K562 (cell line): ENCODE results near the gene MACF1. TPM values are rescaled to one million over a fixed set of nuclear protein-coding genes. Genes with fewer than 3 reads are reported as not detected.

Experiments used
- ATAC-seq: fragments of 200-7000 bp; cut with Tn5 transposase; 3 replicates; pipeline ENCODE4 v1.9.1; 2020; ENCODE audit warnings: moderate library complexity
- BruUV-seq: library from RNA; stranded (reverse); fragments of 400-500 nt; replicated peaks from 2 replicates; lab custom pipeline; 2021; lab: Mats Ljungman, UMichigan
- CTCF ChIA-PET: fragments of 300-600 bp; formaldehyde crosslinking; extraction: SDS; loops from one replicate; lab custom pipeline; 2021; ENCODE audit warnings: low intra/inter-chr PET ratio; lab: Yijun Ruan, JAX
- POLR2A ChIA-PET: fragments of 300-600, 350-650 bp; sonication (Branson Sonifier 250); formaldehyde crosslinking; extraction: SDS; loops from one replicate; lab custom pipeline; 2021; ENCODE audit warnings: antibody characterized with exemption, inconsistent platforms; lab: Yijun Ruan, JAX
- DNase-seq, 4 experiments: peaks; one replicate each; pipeline versions ENCODE4 v3.0.0 to v3.0.0-alpha.2; 2011 to 2018; ENCODE audit warnings: low spot score in 3 of 4, mixed read lengths in 3 of 4; ENCODE audit errors: extremely low read depth in 1 of 4
- FAIRE-seq: peaks from 2 replicates; lab custom pipeline; 2011; peaks lifted over from hg19 to GRCh38; lab: Jason Lieb, UNC
- H2AFZ ChIP-seq: 2 replicates; pipeline ENCODE4 v1.6.0; 2011; ENCODE audit warnings: low read depth, low read length, control low read depth, inconsistent platforms
- H3K27ac ChIP-seq: fragments of 200-600 bp; 3 replicates; pipeline ENCODE4 v1.8.0; 2011; ENCODE audit warnings: low read depth, mild to moderate bottlenecking, control low read depth, inconsistent platforms, low read length, moderate library complexity, mixed read lengths; ENCODE audit errors: extremely low read depth
- H3K27me3 ChIP-seq, 2 experiments: fragments of 300-600 bp in 1 of 2; 2 replicates in 1 of 2; 3 replicates in 1 of 2; pipeline versions ENCODE4 v1.6.0 to v1.8.0; 2011; ENCODE audit warnings: inconsistent platforms in 2 of 2, low read length in 2 of 2, mild to moderate bottlenecking in 1 of 2, mixed read lengths in 1 of 2, moderate library complexity in 1 of 2; ENCODE audit not compliant: control insufficient read depth in 2 of 2, insufficient read depth in 2 of 2
- H3K36me3 ChIP-seq: fragments of 300-600 bp; 3 replicates; pipeline ENCODE4 v1.8.0; 2011; ENCODE audit warnings: mild to moderate bottlenecking, low read length, inconsistent platforms; ENCODE audit not compliant: control insufficient read depth, insufficient read depth
- H3K4me1 ChIP-seq, 2 experiments: fragments of 200-600 bp in 1 of 2; replicated peaks in 1 of 2; 2 replicates in 1 of 2; 3 replicates in 1 of 2; pipeline versions ENCODE4 v1.5.1 to v1.8.0; 2011; ENCODE audit warnings: inconsistent platforms in 2 of 2, low read length in 2 of 2, mild to moderate bottlenecking in 1 of 2, mixed read lengths in 1 of 2, moderate library complexity in 1 of 2; ENCODE audit not compliant: control insufficient read depth in 2 of 2, insufficient read depth in 2 of 2
- H3K4me2 ChIP-seq: 2 replicates; pipeline ENCODE4 v1.6.1; 2011; ENCODE audit warnings: low read length, control low read depth, inconsistent platforms, mixed read lengths; ENCODE audit not compliant: insufficient read depth
- H3K4me3 ChIP-seq: fragments of 200-600 bp; sonication (generic), shearing (Covaris generic); 2 replicates; pipeline ENCODE4 v1.5.1; 2016; ENCODE audit warnings: control low read depth, inconsistent platforms
- H3K79me2 ChIP-seq: fragments of 200-600 bp; 3 replicates; pipeline ENCODE4 v1.8.0; 2011; ENCODE audit warnings: low read length, inconsistent platforms; ENCODE audit not compliant: control insufficient read depth, insufficient read depth
- H3K9ac ChIP-seq, 2 experiments: 2 replicates each; pipeline versions ENCODE4 v1.6.0 to v1.6.1; 2011; ENCODE audit warnings: low read depth in 2 of 2, low read length in 2 of 2, control low read depth in 1 of 2, inconsistent platforms in 1 of 2, mild to moderate bottlenecking in 1 of 2, mixed read lengths in 1 of 2; ENCODE audit not compliant: insufficient read depth in 1 of 2
- H3K9me1 ChIP-seq: one replicate; pipeline ENCODE4 v1.6.0; 2011; ENCODE audit warnings: inconsistent platforms, mild to moderate bottlenecking, low read length, moderate library complexity; ENCODE audit not compliant: control insufficient read depth, insufficient read depth
- H3K9me3 ChIP-seq: replicated peaks from 2 replicates; pipeline ENCODE4 v1.5.1; 2011; ENCODE audit warnings: low read depth, low read length, inconsistent platforms; ENCODE audit not compliant: control insufficient read depth, insufficient read depth
- H4K20me1 ChIP-seq: replicated peaks from 2 replicates; pipeline ENCODE4 v1.6.1; 2011; ENCODE audit warnings: low read length, inconsistent platforms, mixed read lengths; ENCODE audit not compliant: control insufficient read depth, insufficient read depth
- ARNT ChIP-seq, 2 experiments: fragments of 450-650 bp; IDR thresholded peaks; 2 replicates each; pipeline ENCODE4 v1.6.1; 2016; ENCODE audit warnings: mild to moderate bottlenecking in 1 of 2
- BRD9 ChIP-seq: fragments of 450-650 bp; IDR thresholded peaks from 2 replicates; pipeline ENCODE4 v1.6.1; 2018; ENCODE audit warnings: low read depth; ENCODE audit not compliant: partially characterized antibody
- FOXA1 ChIP-seq: fragments of 450-650 bp; IDR thresholded peaks from 2 replicates; pipeline ENCODE4 v1.6.1; 2016; ENCODE audit warnings: mild to moderate bottlenecking, borderline replicate concordance
- KAT8 ChIP-seq: fragments of 450-650 bp; IDR thresholded peaks from 2 replicates; pipeline ENCODE4 v1.6.1; 2016; ENCODE audit warnings: low read depth, mild to moderate bottlenecking
- MCM7 ChIP-seq, 2 experiments: fragments of 450-650 bp; IDR thresholded peaks; 2 replicates each; pipeline ENCODE4 v1.6.1; 2016 to 2018
- NRF1 ChIP-seq, 2 experiments: fragments of 450-650 bp; IDR thresholded peaks in 1 of 2; conservative IDR thresholded peaks in 1 of 2; 2 replicates each; pipeline ENCODE4 v1.6.1; 2014; ENCODE audit warnings: mild to moderate bottlenecking in 2 of 2
- PRPF4 ChIP-seq: fragments of 200-400 bp; formaldehyde crosslinking; IDR thresholded peaks from one replicate; pipeline ENCODE4 v1.6.1; 2017; ENCODE audit warnings: low read length, low read depth, mild to moderate bottlenecking; ENCODE audit not compliant: insufficient read depth, poor library complexity, severe bottlenecking
- PTTG1 ChIP-seq: fragments of 450-650 bp; IDR thresholded peaks from 2 replicates; pipeline ENCODE4 v1.6.1; 2016; ENCODE audit warnings: low read depth, mild to moderate bottlenecking, missing genetic modification characterization, missing compliant biosample characterization
- THRAP3 ChIP-seq: fragments of 450-650 bp; IDR thresholded peaks from 2 replicates; pipeline ENCODE4 v1.6.1; 2016; ENCODE audit warnings: mild to moderate bottlenecking, inconsistent platforms, borderline replicate concordance
- WGBS: fragments of 100-300 bp; shearing (Covaris generic); methylation state at CpG from one replicate; pipeline ENCODE4 v1.1.6; 2016; ENCODE audit warnings: low coverage, mixed read lengths; ENCODE audit not compliant: insufficient coverage; ENCODE audit errors: missing lambda C conversion rate; 5-methylcytosine and 5-hydroxymethylcytosine counted together
- in situ Hi-C: fragments of 300-500 bp; cut with MboI; formaldehyde crosslinking; loops from 4 replicates; pipeline ENCODE4 v1.15.0; 2018; ENCODE audit warnings: inconsistent platforms, mixed read lengths
- intact Hi-C: fragments of 100-400 bp; cut with micrococcal nuclease; formaldehyde crosslinking; loops from 2 replicates; pipeline ENCODE4 v1.14.2; 2022
- polyA plus RNA-seq, 8 experiments: library from polyadenylated mRNA; depleted of rRNA in 4 of 8; stranded (reverse) in 5 of 8; unstranded in 3 of 8; fragments of >200 nt; fragmentation: Nextera tagmentation in 2 of 8; fragmentation: Illumina TruSeq in 1 of 8; extraction: Ambion mirVana in 2 of 8; extraction: Trizol in 1 of 8; gene quantifications; 2 replicates each; pipeline versions ENCODE4 v1.2.1 to v1.2.3, GENCODE V29; 2011 to 2014; ENCODE audit warnings: inconsistent platforms in 1 of 8, missing spikeins in 1 of 8
- total RNA-seq, 7 experiments: library from RNA; depleted of rRNA in 6 of 7; stranded (reverse); fragments of >200 nt in 6 of 7; fragmentation: Illumina TruSeq in 2 of 7; extraction: Trizol in 2 of 7; gene quantifications; 2 replicates each; pipeline versions ENCODE4 v1.2.1 to v1.2.3, GENCODE V29; 2011 to 2021; ENCODE audit warnings: low replicate concordance in 1 of 7
- TF ChIP-seq, protein P1 (sequence below): fragments of 250-450 bp; sonication (Bioruptor Pico); IDR thresholded peaks from 2 replicates; pipeline ENCODE4 v1.5.0; 2022; ENCODE audit warnings: mild to moderate bottlenecking
- TF ChIP-seq, protein P2 (sequence below), 2 experiments: IDR thresholded peaks; 2 replicates each; pipeline ENCODE4 v1.6.1; 2011; ENCODE audit warnings: borderline replicate concordance in 1 of 2, control low read depth in 1 of 2, low read depth in 1 of 2, low read length in 1 of 2, mild to moderate bottlenecking in 1 of 2, mixed read lengths in 1 of 2, moderate library complexity in 1 of 2; ENCODE audit not compliant: insufficient read depth in 1 of 2, insufficient read length in 1 of 2, poor library complexity in 1 of 2, severe bottlenecking in 1 of 2; ENCODE audit errors: extremely low read depth in 1 of 2
- TF ChIP-seq, protein P3 (sequence below): fragments of 450-650 bp; conservative IDR thresholded peaks from 2 replicates; pipeline ENCODE4 v1.6.1; 2016; ENCODE audit warnings: missing genetic modification characterization, low read depth, mild to moderate bottlenecking, control low read depth, missing compliant biosample characterization
- TF ChIP-seq, protein P4 (sequence below): fragments of 450-650 bp; IDR thresholded peaks from 2 replicates; pipeline ENCODE4 v1.6.1; 2016
- TF ChIP-seq, protein P5 (sequence below): sonication (generic); formaldehyde crosslinking; IDR thresholded peaks from 2 replicates; pipeline ENCODE4 v1.4.0; 2020; ENCODE audit warnings: mild to moderate bottlenecking, missing genetic modification reagents

Gene MACF1
- total and polyA plus RNA-seq, 9 of the 15 experiments (the other 6 are each of a cell fraction or from before 2014, with no cell fraction given), result 13.2 to 232 (median 112) TPM

DNA sequence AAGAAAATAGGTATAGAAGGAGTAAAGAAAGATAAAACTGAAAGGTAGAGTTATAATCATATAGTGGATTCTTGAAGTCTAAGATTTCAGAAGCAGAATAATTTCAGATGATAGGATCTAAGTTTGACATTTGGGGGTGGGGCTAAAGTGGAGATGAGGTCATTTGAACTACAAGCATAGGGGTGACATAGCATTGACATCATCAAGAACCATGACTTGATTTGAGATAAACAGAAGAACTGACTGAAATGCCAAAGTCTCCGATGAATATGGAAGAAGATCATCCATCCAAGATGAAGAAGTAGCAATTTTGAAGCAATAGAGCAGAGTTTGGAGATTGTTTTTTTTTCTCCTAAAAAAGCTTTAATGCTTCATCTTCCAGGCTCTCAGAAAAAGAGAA, 122.3 kb downstream of the MACF1 start:
- intact Hi-C loops, result no loop called here
- Histone ChIP-seq H3K27me3 (no peaks in the 10 kb centered on the region), H4K20me1 (no peaks in the 10 kb centered on the region), H3K4me2 (no peak overlapping the region), H3K9ac (no peak overlapping the region), H3K36me3 (peaks cover 93% of the 10 kb centered on the region), H3K9me1 (no peaks in the 10 kb centered on the region), H3K4me1 (no peaks in the 10 kb centered on the region), H3K79me2 (no peaks in the 10 kb centered on the region), H3K27ac (no peak overlapping the region), H3K9me3 (no peaks in the 10 kb centered on the region), H3K4me3 (no peak overlapping the region), H2AFZ (no peak overlapping the region)
- no peak for ATAC-seq
- BruUV-seq, result no TSS peak
- POLR2A ChIA-PET, result interaction anchor here (1.0 to 5.6 kb wide), 2 partner anchors 9 to 13 kb away, joined by 3 to 29 read pairs; no protein-coding TSS in a partner anchor
- in situ Hi-C loops, result no loop called here
- CTCF ChIA-PET, result no interaction called here
- WGBS, result 94% methylated on average over 1 of the region's 1 CpG
- no peak for FAIRE-seq
- peak in 3 of 4 experiments; percentile 21 to 32 (median 31) for DNase-seq
- TF ChIP-seq PTTG1 (tag) (no peak), ARNT (IDR thresholded peaks at IDR 0.05) (no peak), FOXA1 (no peak), KAT8 (no peak), MCM7 (IDR thresholded peaks at IDR 0.05) (no peak), PRPF4 (no peak), BRD9 (no peak), THRAP3 (no peak), NRF1 (conservative IDR thresholded peaks at IDR 0.05 in 1 of 2, IDR thresholded peaks at IDR 0.05 in 1 of 2) (no peak)
- TF ChIP-seq, protein P1, sequence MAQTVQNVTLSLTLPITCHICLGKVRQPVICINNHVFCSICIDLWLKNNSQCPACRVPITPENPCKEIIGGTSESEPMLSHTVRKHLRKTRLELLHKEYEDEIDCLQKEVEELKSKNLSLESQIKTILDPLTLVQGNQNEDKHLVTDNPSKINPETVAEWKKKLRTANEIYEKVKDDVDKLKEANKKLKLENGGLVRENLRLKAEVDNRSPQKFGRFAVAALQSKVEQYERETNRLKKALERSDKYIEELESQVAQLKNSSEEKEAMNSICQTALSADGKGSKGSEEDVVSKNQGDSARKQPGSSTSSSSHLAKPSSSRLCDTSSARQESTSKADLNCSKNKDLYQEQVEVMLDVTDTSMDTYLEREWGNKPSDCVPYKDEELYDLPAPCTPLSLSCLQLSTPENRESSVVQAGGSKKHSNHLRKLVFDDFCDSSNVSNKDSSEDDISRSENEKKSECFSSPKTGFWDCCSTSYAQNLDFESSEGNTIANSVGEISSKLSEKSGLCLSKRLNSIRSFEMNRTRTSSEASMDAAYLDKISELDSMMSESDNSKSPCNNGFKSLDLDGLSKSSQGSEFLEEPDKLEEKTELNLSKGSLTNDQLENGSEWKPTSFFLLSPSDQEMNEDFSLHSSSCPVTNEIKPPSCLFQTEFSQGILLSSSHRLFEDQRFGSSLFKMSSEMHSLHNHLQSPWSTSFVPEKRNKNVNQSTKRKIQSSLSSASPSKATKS (CRISPR knock-in tag), result no peak
- TF ChIP-seq, protein P2, sequence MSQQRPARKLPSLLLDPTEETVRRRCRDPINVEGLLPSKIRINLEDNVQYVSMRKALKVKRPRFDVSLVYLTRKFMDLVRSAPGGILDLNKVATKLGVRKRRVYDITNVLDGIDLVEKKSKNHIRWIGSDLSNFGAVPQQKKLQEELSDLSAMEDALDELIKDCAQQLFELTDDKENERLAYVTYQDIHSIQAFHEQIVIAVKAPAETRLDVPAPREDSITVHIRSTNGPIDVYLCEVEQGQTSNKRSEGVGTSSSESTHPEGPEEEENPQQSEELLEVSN (IDR thresholded peaks at IDR 0.05; ENCODE audit: borderline replicate concordance in 1 of 2, extremely low read depth in 1 of 2, insufficient read depth in 1 of 2, insufficient read length in 1 of 2, low read depth in 1 of 2, low read length in 1 of 2, poor library complexity in 1 of 2, severe bottlenecking in 1 of 2), result no peak
- TF ChIP-seq, protein P3, sequence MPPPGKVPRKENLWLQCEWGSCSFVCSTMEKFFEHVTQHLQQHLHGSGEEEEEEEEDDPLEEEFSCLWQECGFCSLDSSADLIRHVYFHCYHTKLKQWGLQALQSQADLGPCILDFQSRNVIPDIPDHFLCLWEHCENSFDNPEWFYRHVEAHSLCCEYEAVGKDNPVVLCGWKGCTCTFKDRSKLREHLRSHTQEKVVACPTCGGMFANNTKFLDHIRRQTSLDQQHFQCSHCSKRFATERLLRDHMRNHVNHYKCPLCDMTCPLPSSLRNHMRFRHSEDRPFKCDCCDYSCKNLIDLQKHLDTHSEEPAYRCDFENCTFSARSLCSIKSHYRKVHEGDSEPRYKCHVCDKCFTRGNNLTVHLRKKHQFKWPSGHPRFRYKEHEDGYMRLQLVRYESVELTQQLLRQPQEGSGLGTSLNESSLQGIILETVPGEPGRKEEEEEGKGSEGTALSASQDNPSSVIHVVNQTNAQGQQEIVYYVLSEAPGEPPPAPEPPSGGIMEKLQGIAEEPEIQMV (tag), result no peak
- TF ChIP-seq, protein P4, sequence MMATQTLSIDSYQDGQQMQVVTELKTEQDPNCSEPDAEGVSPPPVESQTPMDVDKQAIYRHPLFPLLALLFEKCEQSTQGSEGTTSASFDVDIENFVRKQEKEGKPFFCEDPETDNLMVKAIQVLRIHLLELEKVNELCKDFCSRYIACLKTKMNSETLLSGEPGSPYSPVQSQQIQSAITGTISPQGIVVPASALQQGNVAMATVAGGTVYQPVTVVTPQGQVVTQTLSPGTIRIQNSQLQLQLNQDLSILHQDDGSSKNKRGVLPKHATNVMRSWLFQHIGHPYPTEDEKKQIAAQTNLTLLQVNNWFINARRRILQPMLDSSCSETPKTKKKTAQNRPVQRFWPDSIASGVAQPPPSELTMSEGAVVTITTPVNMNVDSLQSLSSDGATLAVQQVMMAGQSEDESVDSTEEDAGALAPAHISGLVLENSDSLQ, result 0 out of 2 replicates have a peak, but pooled peaks have one; percentile 16
- TF ChIP-seq, protein P5, sequence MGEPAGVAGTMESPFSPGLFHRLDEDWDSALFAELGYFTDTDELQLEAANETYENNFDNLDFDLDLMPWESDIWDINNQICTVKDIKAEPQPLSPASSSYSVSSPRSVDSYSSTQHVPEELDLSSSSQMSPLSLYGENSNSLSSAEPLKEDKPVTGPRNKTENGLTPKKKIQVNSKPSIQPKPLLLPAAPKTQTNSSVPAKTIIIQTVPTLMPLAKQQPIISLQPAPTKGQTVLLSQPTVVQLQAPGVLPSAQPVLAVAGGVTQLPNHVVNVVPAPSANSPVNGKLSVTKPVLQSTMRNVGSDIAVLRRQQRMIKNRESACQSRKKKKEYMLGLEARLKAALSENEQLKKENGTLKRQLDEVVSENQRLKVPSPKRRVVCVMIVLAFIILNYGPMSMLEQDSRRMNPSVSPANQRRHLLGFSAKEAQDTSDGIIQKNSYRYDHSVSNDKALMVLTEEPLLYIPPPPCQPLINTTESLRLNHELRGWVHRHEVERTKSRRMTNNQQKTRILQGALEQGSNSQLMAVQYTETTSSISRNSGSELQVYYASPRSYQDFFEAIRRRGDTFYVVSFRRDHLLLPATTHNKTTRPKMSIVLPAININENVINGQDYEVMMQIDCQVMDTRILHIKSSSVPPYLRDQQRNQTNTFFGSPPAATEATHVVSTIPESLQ (CRISPR knock-in tag), result no peak
